Measurements from ENCODE around the gene MEGF11. TPM values are rescaled to one million over a fixed set of nuclear protein-coding genes. Genes with fewer than 3 reads are reported as not detected.

The MEGF11 gene
- total RNA-seq, 1 donor from 2014 or later, result not detected

GRCh38 chr15:66165856-66166255 is 87.7 kb downstream of the MEGF11 start:
- TF ChIP-seq, protein P1, sequence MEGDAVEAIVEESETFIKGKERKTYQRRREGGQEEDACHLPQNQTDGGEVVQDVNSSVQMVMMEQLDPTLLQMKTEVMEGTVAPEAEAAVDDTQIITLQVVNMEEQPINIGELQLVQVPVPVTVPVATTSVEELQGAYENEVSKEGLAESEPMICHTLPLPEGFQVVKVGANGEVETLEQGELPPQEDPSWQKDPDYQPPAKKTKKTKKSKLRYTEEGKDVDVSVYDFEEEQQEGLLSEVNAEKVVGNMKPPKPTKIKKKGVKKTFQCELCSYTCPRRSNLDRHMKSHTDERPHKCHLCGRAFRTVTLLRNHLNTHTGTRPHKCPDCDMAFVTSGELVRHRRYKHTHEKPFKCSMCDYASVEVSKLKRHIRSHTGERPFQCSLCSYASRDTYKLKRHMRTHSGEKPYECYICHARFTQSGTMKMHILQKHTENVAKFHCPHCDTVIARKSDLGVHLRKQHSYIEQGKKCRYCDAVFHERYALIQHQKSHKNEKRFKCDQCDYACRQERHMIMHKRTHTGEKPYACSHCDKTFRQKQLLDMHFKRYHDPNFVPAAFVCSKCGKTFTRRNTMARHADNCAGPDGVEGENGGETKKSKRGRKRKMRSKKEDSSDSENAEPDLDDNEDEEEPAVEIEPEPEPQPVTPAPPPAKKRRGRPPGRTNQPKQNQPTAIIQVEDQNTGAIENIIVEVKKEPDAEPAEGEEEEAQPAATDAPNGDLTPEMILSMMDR (IDR thresholded peaks at IDR 0.05; ENCODE audit: insufficient read depth, low read length, severe bottlenecking), result no peak
- H3K36me3 ChIP-seq (ENCODE audit: control insufficient read depth, insufficient read depth, low read length), result no peaks in the 10 kb centered on the region
- DNase-seq (ENCODE audit: low read depth) (no peak), FAIRE-seq (no peak)
- no peaks in the 10 kb centered on the region for H3K27me3 ChIP-seq (ENCODE audit: control insufficient read depth, insufficient read depth, low read length)
- no peak overlapping the region for H3K4me3 ChIP-seq (ENCODE audit: low read depth, low read length)

- no peaks in the 10 kb centered on the region for H3K36me3 ChIP-seq (ENCODE audit: control insufficient read depth, insufficient read depth, low read length)
- no peak for FAIRE-seq
- TF ChIP-seq, protein P1 (IDR thresholded peaks at IDR 0.05; ENCODE audit: insufficient read depth, low read length, severe bottlenecking), result no peak
- DNase-seq (ENCODE audit: low read depth), result no peak
- H3K4me3 ChIP-seq (ENCODE audit: low read depth, low read length), result no peak overlapping the region
- no peaks in the 10 kb centered on the region for H3K27me3 ChIP-seq (ENCODE audit: control insufficient read depth, insufficient read depth, low read length)
Measured at GRCh38 chr15:66164788-66165187, 88.8 kb downstream of the MEGF11 start.

GRCh38 chr15:66163553-66163952 is 90.0 kb downstream of the MEGF11 start:
- FAIRE-seq (no peak), DNase-seq (ENCODE audit: low read depth) (no peak)
- H3K4me3 ChIP-seq (ENCODE audit: low read depth, low read length), result no peak overlapping the region
- no peaks in the 10 kb centered on the region for H3K27me3 ChIP-seq (ENCODE audit: control insufficient read depth, insufficient read depth, low read length)
- TF ChIP-seq, protein P1 (IDR thresholded peaks at IDR 0.05; ENCODE audit: insufficient read depth, low read length, severe bottlenecking), result no peak
- no peaks in the 10 kb centered on the region for H3K36me3 ChIP-seq (ENCODE audit: control insufficient read depth, insufficient read depth, low read length)

- Histone ChIP-seq H3K27me3 (ENCODE audit: control insufficient read depth, insufficient read depth, low read length) (no peaks in the 10 kb centered on the region), H3K4me3 (ENCODE audit: low read depth, low read length) (no peak overlapping the region), H3K36me3 (ENCODE audit: control insufficient read depth, insufficient read depth, low read length) (no peaks in the 10 kb centered on the region)
- TF ChIP-seq, protein P1 (IDR thresholded peaks at IDR 0.05; ENCODE audit: insufficient read depth, low read length, severe bottlenecking), result no peak
- no peak for FAIRE-seq
- DNase-seq (ENCODE audit: low read depth), result no peak
Measured at GRCh38 chr15:66162286-66162685, 91.3 kb downstream of the MEGF11 start.

GRCh38 chr15:66161575-66162118 is 91.9 kb downstream of the MEGF11 start:
- FAIRE-seq (no peak), DNase-seq (ENCODE audit: low read depth) (no peak)
- TF ChIP-seq, protein P1 (IDR thresholded peaks at IDR 0.05; ENCODE audit: insufficient read depth, low read length, severe bottlenecking), result no peak
- Histone ChIP-seq H3K27me3 (ENCODE audit: control insufficient read depth, insufficient read depth, low read length) (no peaks in the 10 kb centered on the region), H3K36me3 (ENCODE audit: control insufficient read depth, insufficient read depth, low read length) (no peaks in the 10 kb centered on the region), H3K4me3 (ENCODE audit: low read depth, low read length) (no peak overlapping the region)

GRCh38 chr15:66161108-66161507 is 92.4 kb downstream of the MEGF11 start:
- DNase-seq (ENCODE audit: low read depth) (no peak), FAIRE-seq (no peak)
- Histone ChIP-seq H3K36me3 (ENCODE audit: control insufficient read depth, insufficient read depth, low read length) (no peaks in the 10 kb centered on the region), H3K27me3 (ENCODE audit: control insufficient read depth, insufficient read depth, low read length) (no peaks in the 10 kb centered on the region), H3K4me3 (ENCODE audit: low read depth, low read length) (no peak overlapping the region)
- TF ChIP-seq, protein P1 (IDR thresholded peaks at IDR 0.05; ENCODE audit: insufficient read depth, low read length, severe bottlenecking), result no peak
